Measurements from ENCODE around the gene ATXN1.
"Not testable (repeated sequence)": the region's sequence is repeated elsewhere in the genome, so short reads cannot be mapped to it uniquely, and the experiment has no call there.

Gene ATXN1

DNA sequence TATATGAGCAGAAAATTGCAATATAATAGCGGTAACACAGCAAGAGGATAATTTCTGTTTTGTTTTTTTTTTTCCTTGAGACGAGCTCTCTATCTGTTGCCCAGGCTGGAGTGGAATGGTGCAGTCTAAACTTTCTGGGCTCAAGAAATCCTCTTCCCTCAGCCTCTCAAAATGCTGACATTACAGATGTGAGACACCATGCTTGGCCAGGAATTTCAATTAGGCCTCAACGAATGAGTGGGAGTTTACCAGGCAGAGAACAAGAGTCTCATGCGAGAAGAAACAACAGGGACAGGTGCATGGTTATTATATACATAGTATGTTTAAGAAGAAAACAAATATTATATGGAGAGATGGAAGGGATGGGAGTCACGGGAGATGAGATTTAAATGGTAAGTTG lies 111.4 kb downstream of the ATXN1 start:
- FAIRE-seq (no peak), DNase-seq (ENCODE audit: low spot score) (no peak)

DNA sequence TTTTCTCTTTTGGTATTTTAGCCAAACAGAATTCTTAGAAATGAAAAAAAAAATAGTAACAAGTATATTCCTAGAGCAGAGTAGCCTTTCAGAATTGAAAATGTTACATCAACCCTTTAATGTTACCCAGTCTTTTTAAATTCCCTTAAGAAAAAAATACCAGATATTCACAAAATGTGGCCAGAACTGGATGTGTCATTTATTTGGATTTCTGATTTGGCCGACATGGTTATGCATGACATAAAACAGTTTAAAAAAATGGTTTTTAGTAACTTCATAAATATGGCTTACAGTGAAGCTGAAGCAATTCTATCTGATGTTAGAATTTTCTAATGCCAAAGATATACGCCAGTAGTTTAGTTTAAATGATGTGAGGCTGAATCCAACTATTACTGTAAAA lies 112.0 kb downstream of the ATXN1 start:
- FAIRE-seq (no peak), DNase-seq (ENCODE audit: low spot score) (no peak)

DNA sequence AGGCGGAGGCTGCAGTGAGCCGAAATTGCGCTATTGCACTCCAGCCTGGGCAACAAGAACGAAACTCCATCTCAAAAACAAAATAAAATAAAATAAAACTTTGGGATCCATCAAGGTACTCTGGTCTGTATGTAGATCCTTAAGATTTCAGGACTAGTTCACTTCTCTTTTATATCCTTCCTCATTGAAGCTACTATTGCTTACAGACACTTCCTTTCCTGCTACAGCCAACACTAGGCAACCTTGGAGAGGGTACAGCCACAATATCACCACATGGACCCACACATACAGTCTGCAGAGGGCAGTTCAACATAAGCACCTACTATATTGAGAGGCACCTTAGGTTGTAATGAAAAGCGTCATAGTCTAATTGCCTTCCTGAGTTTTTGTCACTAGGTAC lies 113.3 kb downstream of the ATXN1 start:
- DNase-seq (ENCODE audit: low spot score) (no peak), FAIRE-seq (no peak)

DNA sequence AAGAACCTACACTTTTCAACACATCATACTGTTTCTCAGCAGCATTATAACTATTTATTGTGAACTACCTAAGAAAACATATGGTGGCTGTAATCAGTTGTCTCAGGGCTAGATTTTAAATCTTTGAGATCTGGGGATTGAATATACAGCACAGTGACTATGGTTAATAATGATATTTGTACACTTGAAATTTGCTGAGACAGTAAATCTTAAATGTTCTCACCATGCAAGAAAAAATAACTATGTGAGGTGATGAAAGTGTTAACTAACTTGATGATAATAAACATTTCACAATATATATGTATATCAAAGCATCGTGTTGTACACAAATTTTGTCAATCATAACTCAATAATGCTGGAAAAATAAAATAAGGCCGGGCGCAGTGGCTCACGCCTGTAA lies 113.8 kb downstream of the ATXN1 start:
- FAIRE-seq (no peak), DNase-seq (ENCODE audit: low spot score) (no peak)

DNA sequence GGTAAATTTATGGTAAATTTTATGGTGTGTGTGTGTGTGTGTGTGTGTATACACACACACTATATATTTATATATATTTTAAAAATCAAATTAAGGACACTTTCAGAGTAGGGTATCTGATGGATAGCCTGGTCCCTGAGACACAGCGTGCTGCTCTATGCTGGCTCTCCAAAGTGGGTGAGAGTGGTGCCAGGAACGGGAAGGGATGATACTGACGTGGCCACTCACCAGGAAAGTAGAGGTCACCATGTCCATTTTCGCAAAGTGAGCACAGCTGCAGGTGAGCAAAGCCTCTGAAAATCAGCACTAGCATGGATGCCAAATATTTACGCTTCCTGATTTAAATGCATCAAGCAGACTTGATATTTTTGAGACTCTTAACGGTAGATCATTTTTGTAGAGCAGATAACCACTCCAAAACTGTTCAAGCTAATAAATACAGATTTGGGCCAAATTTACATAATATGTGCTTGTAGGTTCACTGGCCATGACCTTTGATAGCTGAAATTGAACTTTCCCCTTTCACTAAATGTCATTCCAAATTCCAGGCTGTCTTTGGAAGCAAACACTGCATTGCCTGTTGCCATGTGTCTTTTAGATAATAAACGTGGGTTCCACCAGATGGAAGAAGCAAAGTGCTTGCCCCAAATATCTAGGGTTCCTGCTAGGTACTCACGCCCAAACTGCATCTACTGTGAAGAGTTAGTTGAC lies 116.6 kb downstream of the ATXN1 start:
- FAIRE-seq (no peak), DNase-seq (ENCODE audit: low spot score) (no peak)

DNA sequence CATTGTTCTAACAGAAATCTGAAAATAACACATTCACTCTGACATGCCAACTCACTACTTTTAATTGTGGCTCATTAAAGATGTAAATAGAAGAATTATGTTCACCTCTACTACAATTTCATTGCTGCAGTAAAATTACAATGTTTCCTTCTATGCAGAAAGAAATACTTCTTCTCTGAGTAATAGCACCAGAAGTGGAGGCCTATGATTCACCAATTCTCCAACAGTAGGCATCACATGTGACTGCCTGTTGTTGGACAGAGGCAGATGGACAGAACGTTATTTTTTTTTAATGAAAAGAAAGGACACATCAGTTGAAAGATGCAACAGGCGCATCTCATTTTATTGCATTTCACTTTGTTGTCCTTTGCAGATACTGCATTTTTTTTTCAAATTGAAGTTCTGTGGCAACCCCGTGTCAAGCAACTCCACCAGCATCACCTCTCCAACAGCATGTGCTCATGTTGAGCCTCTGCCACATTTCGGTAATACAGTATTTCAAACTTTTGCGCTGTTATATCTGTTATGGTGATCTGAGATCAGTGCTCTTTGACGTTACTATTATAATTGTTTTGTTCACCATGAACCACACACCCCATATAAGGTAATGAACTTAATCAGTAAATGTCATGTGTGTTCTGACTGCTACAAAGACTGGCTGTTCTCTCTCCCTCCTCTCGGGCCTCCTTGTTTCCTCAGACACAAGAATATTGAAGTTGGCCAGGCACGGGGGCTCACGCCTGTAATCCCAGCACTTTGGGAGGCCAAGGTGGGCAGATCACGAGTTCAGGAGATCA lies 121.4 kb downstream of the ATXN1 start:
- peak; percentile 65 for DNase-seq (ENCODE audit: low spot score)
- peak; percentile 78 for FAIRE-seq

DNA sequence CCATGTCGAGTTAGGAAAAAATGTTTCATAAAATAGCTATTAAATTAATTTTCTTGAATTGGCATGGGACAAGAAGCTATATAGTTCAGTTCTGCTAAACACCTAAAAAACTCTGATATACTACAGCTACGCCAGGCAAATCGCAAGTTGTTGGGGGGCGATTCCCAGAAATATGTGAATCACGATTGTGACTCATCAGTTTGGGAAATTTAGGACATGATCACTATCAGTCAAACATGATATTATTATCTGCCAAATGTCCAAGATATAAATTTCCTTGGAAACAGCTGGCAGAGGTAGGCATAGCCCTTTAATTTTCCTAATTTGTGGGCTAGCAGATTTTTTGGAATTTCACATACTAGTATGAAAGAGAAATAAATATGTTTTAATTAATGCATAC lies 123.6 kb downstream of the ATXN1 start:
- FAIRE-seq (no peak), DNase-seq (ENCODE audit: low spot score) (no peak)

DNA sequence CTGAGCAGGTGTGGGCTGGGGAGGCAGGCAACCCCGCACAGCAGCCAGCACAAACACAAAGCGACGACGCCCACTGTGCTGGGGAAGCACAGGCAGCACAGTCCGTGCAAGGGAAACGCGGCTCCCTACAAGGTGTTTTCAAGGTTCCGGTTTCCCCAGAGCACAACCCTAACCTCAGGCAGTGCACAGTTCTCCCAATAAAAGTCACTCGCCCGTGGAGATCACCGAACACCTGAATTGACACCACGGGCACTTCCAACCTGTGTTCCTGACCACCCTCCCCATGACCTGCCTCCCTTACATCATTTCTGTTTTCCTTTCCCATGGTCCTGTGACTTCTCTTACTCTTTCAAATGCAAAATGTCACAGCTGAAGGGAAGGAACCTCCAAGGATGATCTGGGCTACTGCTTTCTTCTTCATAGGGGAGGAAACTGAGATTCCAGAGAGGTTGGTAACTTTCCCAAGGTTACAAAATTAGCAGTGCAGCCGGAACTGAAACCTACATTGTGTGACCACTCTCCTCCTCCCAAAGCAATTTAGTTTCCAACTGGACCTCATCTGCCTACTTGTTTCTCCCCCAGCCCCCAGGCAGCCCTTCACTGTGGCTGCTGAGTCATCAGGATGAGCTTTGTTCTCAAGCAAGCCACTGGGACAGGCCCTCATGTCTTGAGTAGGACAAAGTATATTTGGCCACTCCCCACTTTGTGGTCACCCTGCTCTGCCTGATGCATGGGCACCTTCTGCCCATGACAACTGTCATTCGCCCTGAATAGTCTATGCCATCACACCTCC lies 125.3 kb downstream of the ATXN1 start:
- FAIRE-seq, result peak; percentile 90

DNA sequence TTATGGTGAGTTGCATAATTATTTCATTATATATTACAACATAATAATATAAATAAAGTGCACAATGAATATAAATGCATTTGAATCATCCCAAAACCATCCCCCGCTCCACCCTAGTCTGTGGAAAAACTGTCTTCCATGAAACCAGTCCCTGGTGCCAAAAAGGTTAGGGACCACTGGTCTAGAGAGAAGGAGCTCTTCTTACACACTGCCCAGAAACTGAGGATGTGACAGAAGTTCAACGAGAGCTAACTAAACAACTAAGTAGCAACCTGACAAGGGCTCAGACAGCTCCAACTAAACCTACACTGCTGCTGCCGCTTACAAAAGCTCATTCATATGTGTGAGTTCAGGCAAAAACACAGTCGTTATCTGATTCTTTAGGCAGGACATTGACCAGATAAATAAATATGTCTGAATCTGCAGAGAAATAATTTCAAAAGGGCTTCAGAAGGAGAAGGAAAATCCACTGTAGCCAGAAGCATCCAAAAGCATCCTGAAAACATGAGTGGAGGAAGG lies 125.9 kb downstream of the ATXN1 start:
- no peak for FAIRE-seq
- DNase-seq (ENCODE audit: low spot score), result no peak

More for the DNA sequence above, 125.3 kb downstream of the ATXN1 start:
- DNase-seq (ENCODE audit: low spot score), result peak; percentile 86

DNA sequence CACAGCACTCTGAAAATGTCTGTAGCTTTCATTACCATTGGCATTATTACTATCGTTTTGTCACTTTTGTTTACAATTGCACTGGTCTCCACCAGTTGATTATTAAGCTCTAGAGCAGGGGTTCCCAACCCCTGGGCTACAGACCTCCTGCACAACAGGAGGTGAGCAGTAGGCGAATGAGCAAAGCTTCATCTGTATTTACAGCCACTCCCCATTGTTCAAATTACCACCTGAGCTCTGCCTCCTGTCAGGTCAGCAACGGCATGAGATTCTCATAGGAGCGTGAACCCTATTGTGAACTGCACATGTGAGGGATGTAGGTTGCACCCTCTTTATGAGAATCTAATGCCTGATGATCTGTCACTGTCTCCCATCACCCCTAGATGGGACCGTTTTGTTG lies 126.4 kb downstream of the ATXN1 start:
- DNase-seq (ENCODE audit: low spot score), result no peak
- no peak for FAIRE-seq

DNA sequence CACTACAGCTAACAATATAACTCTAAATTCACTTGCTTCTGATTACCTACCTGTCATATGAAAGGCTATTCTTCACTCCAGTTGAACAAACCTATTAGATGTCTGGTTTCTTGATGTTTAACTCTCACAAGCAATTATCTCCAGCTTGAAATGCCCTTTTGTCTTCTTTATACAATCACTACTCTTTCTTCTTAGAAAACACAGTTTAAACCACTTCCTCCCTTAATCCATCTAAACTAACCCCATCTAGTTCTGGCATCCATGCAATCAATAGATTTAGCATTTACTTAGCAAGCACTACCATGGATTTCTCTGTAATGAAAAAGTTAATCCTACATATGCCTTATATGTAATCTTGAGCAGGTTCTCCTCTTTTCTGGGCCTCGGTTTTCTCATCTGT lies 127.3 kb downstream of the ATXN1 start:
- DNase-seq (ENCODE audit: low spot score), result no peak
- no peak for FAIRE-seq

DNA sequence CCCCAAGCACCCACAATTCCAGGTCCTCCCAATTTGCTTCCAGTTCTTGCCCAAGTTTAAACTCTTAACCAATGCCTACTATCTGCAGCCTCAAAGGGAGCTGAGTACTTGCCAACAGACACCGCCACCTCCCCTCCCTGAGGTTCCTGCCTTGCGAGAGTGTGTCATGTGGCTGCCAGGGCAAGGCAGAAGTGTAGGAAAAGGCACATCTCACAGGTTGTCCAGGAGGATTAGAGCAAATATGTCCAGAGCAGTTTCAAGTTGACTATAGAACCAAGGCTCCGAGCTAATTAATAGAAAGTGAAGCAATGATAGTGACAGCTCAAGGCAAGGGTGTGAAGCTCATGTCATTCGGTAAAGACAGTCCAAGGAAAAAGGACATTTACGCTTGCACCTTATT lies 127.8 kb downstream of the ATXN1 start:
- FAIRE-seq, result no peak
- no peak for DNase-seq (ENCODE audit: low spot score)

DNA sequence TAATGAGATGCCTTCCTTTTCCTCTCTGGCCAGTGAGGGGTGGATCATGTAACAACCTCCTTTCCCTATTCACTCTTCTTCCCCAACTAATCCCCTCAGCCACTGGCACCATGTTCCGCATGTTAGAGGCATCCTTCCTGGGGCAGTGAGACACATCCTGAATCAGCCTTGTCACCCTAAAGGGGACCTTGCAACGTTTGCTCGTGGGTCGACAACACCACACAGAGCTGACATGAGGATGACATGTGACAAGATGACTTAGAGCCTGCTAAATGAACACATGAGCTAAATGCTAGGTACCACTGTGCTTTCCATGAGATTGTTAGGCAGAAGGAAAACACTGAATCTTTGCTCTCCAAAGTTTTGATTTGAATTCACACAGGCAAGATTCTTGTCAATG lies 129.2 kb downstream of the ATXN1 start:
- no peak for FAIRE-seq

DNA sequence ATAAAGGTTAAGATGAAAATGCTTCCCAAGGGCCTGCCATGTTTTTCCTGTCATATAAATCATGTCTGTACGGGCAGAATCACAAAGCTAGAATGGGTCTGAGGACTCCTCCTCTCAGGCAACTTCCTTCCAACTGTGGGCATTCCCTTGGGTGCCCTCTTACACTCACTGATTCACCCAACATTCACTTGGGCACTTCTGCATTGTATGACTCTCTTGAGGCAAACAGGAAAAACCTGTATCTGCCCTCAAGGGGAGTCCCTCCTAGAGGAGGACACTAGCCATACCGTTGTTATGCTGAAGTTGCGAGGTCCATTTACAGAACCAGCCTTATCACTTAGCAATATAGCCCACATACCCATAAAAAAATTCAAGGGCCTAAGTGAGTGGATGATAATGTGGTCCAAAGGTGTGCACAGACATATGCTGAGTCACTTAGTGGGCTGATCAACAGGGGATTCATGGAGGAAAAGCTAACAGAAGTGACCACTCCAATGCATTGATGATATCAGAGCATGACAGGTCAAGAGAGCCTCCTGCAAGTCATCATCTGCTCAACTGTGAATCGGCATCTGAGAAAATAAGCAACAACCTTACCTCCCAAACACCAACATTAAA lies 131.1 kb downstream of the ATXN1 start:
- FAIRE-seq (no peak), DNase-seq (ENCODE audit: low spot score) (no peak)

More for the DNA sequence above, 129.2 kb downstream of the ATXN1 start:
- DNase-seq (ENCODE audit: low spot score), result no peak

DNA sequence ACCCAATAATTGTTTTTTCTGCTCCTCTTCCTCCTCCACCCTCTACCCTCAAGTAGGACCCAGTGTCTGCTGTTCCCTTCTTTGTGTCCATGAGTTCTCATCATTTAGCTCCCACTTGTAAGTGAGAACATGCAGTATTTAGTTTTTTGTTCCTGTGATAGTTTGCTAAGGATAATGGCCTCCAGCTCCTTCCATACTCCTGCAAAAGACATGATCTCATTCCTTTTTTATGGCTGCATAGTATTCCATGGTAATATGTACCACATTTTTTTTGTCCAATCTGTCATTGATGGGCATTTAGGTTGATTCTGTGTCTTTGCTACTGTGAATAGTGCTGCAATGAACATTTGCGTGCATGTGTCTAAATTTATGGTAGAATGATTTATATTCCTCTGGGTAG lies 132.7 kb downstream of the ATXN1 start:
- FAIRE-seq; DNase-seq (ENCODE audit: low spot score): not testable (repeated sequence)

DNA sequence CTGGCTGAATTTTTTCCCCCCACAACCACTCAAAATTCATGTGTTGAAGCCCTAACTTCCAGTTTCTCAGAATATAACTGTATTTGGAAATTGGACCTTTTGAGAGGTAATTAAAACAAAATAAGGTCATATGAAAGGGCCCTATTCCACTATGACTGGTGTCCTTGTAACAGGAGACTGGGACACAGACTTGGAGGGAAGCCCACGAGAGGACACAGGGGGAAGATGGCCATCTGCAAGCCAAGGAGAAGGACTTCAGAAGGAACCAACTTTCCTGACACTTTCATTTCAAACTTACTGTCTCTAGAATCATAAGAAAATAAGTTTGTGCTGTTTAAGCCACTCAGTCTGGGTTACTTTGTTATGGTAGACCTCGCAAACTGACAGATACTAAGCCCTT lies 134.6 kb downstream of the ATXN1 start:
- FAIRE-seq (no peak), DNase-seq (ENCODE audit: low spot score) (no peak)

DNA sequence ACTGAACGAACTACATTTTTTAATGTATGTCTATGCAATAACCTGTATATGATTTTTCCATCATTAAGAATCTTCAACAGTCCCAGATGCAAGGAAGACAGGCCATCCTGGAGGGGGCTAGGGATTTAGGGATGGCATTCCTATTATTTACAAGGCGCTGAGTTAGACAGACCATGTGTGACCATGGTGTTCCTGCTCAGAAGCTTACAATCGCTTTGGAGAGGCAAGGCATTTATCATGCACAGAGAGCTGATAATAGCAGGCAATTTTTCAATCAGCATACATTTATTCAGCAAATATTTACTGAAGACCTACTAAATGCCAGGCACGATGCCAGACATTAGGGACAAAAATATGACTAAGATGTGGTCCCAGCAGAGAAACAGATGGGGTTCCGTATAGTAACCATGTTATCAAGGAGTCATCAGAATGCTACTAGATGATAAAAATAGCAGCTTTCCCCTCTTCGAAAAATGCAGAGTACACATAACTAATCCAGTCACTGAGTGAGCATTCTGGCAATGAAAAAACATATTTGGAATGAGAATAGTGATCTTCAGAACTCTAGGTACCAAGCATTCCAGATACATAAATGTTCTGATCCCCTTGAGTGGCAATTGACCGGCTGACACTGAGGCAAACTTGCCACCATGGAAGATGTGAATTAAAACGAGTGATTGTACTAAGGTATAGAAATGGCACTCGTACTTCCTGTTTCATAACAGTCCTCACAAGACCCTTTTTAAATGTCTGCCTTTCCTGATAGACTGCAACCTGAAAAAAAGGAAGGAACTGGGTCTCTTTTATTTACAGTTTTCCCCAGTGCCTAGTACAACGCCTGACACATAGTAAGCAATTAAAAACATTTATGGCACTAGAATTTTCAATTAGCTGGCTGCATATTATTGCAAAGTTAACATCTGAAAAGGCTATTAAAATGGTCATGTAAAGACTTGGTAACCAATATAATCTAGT lies 135.7 kb downstream of the ATXN1 start:
- FAIRE-seq, result no peak
- no peak for DNase-seq (ENCODE audit: low spot score)

DNA sequence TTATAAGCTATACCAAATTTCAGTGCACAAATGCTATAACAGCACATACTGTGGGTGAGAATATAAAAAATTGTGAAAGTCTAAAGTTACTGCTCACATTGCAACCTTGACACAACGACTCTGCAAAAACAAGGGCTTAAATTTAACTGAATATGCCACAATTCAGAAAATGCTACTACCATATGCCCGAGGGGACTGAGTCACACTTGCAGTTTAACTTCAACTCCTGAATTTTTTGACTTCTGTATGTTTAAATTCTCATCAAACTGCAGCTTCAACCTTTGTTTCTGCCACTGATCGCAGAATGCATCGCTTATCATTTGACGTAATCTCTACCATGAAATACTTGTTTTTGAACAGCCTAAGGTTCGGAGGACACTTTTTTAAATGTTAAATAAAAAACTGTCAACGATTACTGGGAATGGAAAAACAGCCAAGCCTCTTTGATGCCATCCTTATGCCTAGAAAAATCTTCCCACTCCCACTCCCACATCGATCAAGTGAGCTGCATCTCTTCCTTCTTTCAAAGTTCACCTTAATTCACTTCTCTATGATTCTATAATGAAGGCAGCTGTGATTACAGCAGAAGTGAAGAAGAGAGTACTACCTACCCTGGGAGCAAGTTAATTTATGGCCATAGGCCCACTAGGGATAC lies 136.5 kb downstream of the ATXN1 start:
- FAIRE-seq (no peak), DNase-seq (ENCODE audit: low spot score) (no peak)

DNA sequence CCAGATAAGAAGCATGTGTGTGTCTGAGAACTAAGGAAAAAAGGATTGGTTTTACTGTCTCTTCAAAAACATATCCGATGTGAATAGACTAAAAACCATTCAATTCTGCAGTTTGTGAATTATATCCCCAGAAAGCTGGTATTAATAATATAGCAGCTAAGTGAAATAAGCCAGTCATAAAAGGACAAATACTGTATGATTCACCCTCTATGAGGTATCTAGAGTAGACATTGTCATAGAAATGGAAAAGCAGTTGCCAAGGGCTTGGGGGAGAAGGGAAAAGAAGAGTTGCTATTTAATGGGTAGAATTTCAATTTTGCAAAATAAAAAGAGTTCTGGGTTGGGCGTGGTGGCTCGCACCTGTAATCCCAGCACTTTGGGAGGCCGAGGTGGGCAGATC lies 137.5 kb downstream of the ATXN1 start:
- FAIRE-seq (no peak), DNase-seq (ENCODE audit: low spot score) (no peak)
